GM12873 (cell line): ENCODE data around the gene C6orf136.

ENCODE experiments used
- CTCF ChIP-seq: IDR thresholded peaks from 2 replicates; pipeline ENCODE4 v1.5.1; 2012; ENCODE audit warnings: low read depth, mild to moderate bottlenecking, moderate library complexity, low read length, control low read depth; ENCODE audit not compliant: insufficient read depth; ENCODE audit errors: missing control alignments

Gene C6orf136

GRCh38 chr6:30655743-30656094 lies 8.8 kb downstream of the C6orf136 start:
- TF ChIP-seq CTCF, result no peak

GRCh38 chr6:30656513-30656912 lies 9.6 kb downstream of the C6orf136 start:
- TF ChIP-seq CTCF, result no peak

GRCh38 chr6:30657454-30657853 lies 10.5 kb downstream of the C6orf136 start:
- no peak for TF ChIP-seq CTCF

- no peak for TF ChIP-seq CTCF
Measured at GRCh38 chr6:30664994-30665767, 18.2 kb downstream of the C6orf136 start.

- TF ChIP-seq CTCF, result peak; percentile 32
Measured at GRCh38 chr6:30670760-30671527, 24.0 kb downstream of the C6orf136 start.

GRCh38 chr6:30672445-30673253 lies 25.7 kb downstream of the C6orf136 start, which contains the start of gene DHX16:
TSS of gene DHX16 (minus strand) at chr6:30673006. CDS start at chr6:30672841, 165 bp downstream.
- TF ChIP-seq CTCF, result peak; percentile 78
